Stromal cell of bone marrow (primary cell): ENCODE measurements around the gene SIAH1.
"Not testable (repeated sequence)": the region's sequence is repeated elsewhere in the genome, so short reads cannot be mapped to it uniquely, and the experiment has no call there.

Experiments used
- DNase-seq: peaks from one replicate; pipeline ENCODE4 v3.0.0-alpha.2; 2012; ENCODE audit warnings: low read depth

SIAH1 gene, protein sequence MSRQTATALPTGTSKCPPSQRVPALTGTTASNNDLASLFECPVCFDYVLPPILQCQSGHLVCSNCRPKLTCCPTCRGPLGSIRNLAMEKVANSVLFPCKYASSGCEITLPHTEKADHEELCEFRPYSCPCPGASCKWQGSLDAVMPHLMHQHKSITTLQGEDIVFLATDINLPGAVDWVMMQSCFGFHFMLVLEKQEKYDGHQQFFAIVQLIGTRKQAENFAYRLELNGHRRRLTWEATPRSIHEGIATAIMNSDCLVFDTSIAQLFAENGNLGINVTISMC

DNA sequence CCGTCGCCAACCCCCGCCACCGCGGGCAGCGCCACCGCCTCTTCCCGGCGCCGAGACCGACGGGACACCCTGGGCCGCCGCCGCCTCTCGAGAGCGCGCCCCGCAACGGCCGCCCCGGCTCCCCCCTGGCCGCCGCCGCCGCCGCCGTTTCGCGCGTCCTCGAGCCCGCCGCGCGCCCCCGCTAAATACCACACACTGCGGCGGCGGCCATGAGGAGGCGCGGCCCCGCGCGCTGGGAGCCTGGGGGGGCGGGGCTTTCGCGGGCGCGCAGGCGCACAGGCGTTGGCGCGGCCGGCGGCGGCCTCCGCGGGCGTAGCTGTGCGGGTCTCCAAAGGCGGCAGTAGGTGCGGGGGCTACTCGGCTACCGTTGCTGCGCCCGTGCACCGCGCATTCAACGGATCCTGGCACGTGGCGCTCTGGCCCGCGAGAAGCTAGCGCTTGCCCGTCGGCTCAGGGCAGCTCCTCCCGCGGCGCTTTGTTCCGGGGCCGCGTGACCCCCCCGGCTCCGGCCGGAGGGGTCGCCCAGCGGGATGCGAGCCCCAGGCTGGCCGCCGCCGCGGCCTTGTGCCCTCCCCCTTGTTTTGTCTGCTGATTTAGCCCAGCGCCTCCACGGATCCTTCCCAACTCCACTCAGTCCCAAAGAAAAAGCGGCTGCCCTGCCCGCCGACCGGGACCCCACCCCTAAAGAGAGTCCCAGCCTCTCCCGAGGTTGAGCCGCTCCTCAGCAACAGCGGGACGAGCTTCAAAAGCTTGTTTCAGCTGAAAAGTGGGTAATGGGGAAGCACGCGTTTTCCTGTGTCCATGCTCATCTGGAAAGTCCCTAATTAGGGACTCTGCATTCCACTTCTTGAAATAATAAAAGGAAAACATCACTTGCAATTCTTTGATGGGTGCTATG is at the start of gene SIAH1:
TSS of gene SIAH1 (minus strand) at position 161 of the 898 bp plus-strand sequence. CDS start 22,985 bp downstream, outside the sequence.
- no peak for DNase-seq

- peak; percentile 28 for DNase-seq
These were observed 49.6 kb upstream of the SIAH1 start for GRCh38 chr16:48434653-48435317.

DNA sequence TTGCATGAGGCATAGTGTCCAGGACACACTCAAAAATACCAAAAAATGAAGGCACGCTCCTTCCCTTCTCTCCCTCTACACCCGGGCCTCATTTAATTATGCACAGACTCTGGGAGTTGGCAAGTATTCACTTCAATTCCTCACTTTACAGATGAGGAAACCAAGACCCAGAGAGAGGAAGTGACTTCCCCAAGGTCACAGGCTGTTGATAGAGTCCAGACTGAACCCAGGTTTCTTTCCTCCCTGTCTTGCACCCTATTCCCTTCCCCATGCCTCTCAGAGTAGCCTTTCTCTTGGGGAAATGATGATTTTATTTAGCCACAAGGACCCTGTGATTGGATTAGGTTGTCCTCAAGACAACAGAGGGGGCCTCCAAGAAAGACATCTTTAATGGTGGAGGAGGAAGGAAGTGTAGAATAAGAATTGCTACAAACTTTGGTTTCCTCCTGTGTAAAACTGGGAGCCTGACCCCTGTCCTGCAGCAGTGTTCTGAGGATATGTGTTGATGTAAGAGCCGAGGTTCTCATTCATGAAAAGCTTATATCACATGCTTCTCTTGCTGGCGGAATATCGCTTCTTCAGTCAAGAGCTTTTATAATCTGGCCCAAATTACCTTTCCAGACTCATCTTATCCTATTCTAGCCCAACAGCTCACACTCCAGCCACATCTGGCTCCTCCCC is 48.8 kb upstream of the SIAH1 start:
- DNase-seq, result no peak

DNA sequence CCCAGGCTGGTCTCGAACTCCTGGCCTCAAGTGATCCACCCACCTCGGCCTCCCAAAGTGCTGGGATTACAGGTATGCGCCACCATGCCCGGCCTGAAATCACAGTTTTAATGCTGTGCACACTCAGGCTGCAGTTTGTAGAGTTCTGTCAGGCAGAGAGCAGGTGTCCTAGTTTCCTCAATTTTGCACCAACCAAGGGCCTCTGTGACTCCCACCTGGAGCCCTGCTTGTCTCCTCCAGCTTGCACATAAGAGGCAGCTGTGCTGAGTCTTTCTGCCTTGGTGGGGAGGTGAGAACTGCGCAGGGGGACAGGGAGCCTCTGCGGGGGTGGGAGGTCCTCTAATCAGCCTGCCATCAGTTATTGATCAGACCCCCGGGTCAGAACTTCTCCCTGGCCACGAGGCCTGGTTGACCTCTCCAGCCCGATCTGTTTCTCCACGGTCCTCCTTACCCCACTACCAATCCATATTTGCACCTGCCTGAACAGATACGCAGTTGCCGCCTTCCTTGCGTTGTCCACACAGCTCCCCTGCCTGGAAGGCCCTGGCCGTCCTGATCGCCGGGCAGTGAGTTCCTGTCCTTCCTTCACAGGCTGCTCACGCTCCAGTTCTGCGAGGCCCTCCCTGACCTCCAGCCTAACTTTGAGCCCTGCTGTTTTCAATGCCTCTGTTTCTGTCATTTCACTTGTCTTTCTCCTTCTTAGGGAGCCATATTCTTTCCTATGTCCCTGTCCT is 48.1 kb upstream of the SIAH1 start:
- DNase-seq, result no peak

- DNase-seq, result no peak
These were observed 46.9 kb upstream of the SIAH1 start for GRCh38 chr16:48432136-48432535.

- DNase-seq, result no peak
These were observed 45.7 kb upstream of the SIAH1 start for GRCh38 chr16:48430890-48431289.

GRCh38 chr16:48426244-48427141 is 41.3 kb upstream of the SIAH1 start:
- peak; percentile 11 for DNase-seq

- DNase-seq, result no peak
These were observed 37.3 kb upstream of the SIAH1 start for GRCh38 chr16:48422537-48422936.

DNA sequence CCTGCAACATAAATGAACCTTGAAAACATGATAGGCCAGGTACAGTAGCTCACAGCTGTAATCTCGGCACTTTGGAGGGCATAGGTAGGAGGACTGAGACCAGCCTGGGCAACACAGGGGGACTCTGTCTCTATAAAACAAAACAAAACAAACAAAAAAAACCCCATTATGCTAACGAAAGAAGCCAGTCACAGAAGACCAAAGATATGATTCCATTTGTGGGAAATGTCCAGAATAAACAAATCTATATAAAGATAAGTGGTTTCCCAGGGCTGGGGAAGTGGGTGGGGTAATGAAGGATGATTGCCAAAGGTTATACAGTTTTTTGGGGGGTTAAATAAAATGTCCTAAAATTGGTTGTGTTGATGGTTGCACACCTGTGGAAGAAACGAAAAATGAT is 36.5 kb upstream of the SIAH1 start:
- DNase-seq, result no peak

GRCh38 chr16:48420437-48420836 is 35.2 kb upstream of the SIAH1 start:
- no peak for DNase-seq

DNA sequence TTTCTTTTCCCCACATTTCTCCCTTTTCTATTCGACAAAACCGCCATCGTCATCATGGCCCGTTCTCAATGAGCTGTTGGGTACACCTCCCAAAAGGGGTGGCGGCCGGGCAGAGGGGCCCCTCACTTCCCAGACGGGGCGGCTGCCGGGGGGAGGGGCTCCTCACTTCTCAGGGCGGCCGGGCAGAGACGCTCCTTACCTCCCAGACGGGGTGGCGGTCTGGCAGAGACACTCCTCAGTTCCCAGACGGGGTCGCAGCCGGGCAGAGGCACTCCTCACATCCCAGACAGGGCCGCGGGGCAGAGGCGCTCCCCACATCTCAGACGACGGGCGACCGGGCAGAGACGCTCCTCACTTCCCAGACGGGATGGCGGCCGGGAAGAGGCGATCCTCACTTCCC is 31.4 kb upstream of the SIAH1 start:
- DNase-seq, result not testable (repeated sequence)

- DNase-seq, result no peak
These were observed 28.1 kb upstream of the SIAH1 start for GRCh38 chr16:48413272-48413671.

DNA sequence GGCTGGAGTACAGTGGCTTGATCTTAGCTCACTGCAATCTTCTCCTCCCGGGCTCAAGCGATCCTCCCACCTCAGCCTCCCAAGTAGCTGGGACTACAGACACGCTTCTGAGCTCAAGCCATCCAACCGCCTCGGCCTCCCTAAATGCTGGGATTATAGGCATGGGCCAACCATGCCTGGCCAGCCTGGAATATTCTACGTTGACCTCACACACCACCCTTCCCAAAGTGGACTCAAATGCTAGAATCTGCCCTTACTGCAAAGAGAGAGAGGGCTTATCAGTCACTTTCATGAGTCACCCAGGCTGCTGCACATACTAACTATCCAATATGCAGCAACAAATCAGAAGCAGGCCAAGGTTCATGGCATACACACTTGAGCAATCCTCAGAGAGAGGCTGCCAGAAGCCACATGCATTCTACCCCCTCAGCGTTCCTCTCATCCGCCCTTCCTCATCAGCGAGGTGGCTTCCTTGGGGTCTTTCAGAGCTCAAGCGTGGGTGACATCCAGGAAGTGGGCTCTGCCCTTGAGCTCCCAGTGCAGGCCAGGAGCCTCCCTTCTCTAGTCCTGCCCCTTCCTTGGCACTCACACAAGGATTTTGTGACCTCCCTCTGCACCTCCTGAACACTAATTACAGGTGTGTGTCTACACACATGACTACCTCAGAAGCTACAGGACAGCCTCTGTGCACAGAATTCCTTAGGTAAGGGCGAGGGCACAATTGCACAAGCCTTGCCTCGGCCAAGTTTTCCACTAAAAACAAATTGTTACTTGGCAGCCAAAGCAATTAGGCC is 24.8 kb upstream of the SIAH1 start:
- peak; percentile 77 for DNase-seq

GRCh38 chr16:48408688-48409087 is 23.5 kb upstream of the SIAH1 start:
- no peak for DNase-seq

GRCh38 chr16:48405907-48406306 is 20.7 kb upstream of the SIAH1 start:
- no peak for DNase-seq

DNA sequence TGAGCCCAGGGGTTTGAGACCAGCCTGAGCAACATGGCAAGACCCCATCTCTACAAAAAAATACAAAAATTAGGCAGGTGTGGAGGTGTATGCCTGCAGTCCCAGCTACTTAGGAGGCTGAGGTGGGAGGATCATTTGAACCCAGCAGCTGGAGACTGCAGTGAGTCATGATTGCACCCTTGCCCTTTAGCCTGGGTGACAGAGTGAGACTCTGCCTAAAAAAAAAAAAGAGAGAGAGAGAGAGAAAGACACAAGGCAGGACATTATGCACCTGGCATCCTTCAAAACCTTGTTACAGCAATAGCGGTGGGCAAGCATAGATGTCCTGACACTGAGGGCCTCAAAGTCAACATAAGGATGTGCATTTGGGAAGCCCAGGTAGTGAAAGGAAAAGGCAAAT is 19.9 kb upstream of the SIAH1 start:
- DNase-seq, result no peak

- not testable (repeated sequence) for DNase-seq
These were observed 17.3 kb upstream of the SIAH1 start for GRCh38 chr16:48402547-48402946.

DNA sequence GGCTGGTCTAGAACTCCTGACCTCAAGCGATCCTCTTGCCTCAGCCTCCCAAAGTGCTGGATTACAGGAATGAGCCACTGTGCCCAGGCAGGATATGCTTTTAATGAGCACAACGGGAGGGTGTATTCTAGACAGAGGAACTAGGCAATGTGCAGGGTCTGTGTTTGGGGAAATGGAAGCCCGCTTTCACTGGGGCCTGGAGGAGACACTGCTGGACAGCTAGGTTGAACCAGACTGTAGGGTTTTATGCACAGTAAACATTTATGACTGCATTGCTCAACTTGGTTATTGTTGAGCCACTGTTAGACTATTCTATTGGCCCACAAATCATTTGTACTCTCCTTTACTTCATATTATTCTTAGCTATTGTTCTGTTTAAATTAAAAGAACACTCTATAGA is 10.2 kb upstream of the SIAH1 start:
- no peak for DNase-seq

- no peak for DNase-seq
These were observed 9.1 kb upstream of the SIAH1 start for GRCh38 chr16:48394355-48394703.
